ENCODE measurements around the gene KRT33A.
"Not testable (repeated sequence)": the region's sequence is repeated elsewhere in the genome, so short reads cannot be mapped to it uniquely, and the experiment has no call there.

KRT33A gene

GRCh38 chr17:41350381-41350878 lies at the start of gene KRT33A:
Gene KRT33A (minus strand): TSS chr17:41350828. CDS start chr17:41350767, 61 bp downstream.
- H3K4me3 ChIP-seq (ENCODE audit: low read depth, low read length): not testable (repeated sequence)

- H3K4me3 ChIP-seq (ENCODE audit: low read depth, low read length): no peak within 1 kb of the TSS
- no peak for TF ChIP-seq CTCF (IDR thresholded peaks at IDR 0.05; ENCODE audit: borderline replicate concordance, insufficient read depth, low read depth, low read length)
Observed at GRCh38 chr17:41396996-41397660, 46.5 kb upstream of the KRT33A start, which contains the start of gene KRT31. Gene KRT31 (minus strand): TSS chr17:41397608. CDS start chr17:41397539, 69 bp downstream.

- no peak for TF ChIP-seq CTCF (IDR thresholded peaks at IDR 0.05; ENCODE audit: borderline replicate concordance, insufficient read depth, low read depth, low read length)
Observed at GRCh38 chr17:41396340-41396739, 45.7 kb upstream of the KRT33A start.

GRCh38 chr17:41395611-41396010 lies 45.0 kb upstream of the KRT33A start:
- no peak for TF ChIP-seq CTCF (IDR thresholded peaks at IDR 0.05; ENCODE audit: borderline replicate concordance, insufficient read depth, low read depth, low read length)
- H3K4me3 ChIP-seq (ENCODE audit: low read depth, low read length): no peak overlapping the region

More at GRCh38 chr17:41396340-41396739, 45.7 kb upstream of the KRT33A start:
- no peak overlapping the region for H3K4me3 ChIP-seq (ENCODE audit: low read depth, low read length)

- not testable (repeated sequence) for H3K4me3 ChIP-seq (ENCODE audit: low read depth, low read length)
Observed at GRCh38 chr17:41395044-41395443, 44.4 kb upstream of the KRT33A start.

GRCh38 chr17:41394254-41394996 lies 43.8 kb upstream of the KRT33A start:
- TF ChIP-seq CTCF (IDR thresholded peaks at IDR 0.05; ENCODE audit: borderline replicate concordance, insufficient read depth, low read depth, low read length): no peak
- H3K4me3 ChIP-seq (ENCODE audit: low read depth, low read length): no peak overlapping the region

GRCh38 chr17:41393826-41394225 lies 43.2 kb upstream of the KRT33A start:
- TF ChIP-seq CTCF (IDR thresholded peaks at IDR 0.05; ENCODE audit: borderline replicate concordance, insufficient read depth, low read depth, low read length): no peak
- no peak overlapping the region for H3K4me3 ChIP-seq (ENCODE audit: low read depth, low read length)

GRCh38 chr17:41393294-41393693 lies 42.7 kb upstream of the KRT33A start:
- TF ChIP-seq CTCF (IDR thresholded peaks at IDR 0.05; ENCODE audit: borderline replicate concordance, insufficient read depth, low read depth, low read length): no peak
- H3K4me3 ChIP-seq (ENCODE audit: low read depth, low read length): no peak overlapping the region
